Measurements from ENCODE around the gene ZNF138. TPM values are rescaled to one million over a fixed set of nuclear protein-coding genes. Genes with fewer than 3 reads are reported as not detected.

ZNF138 gene
- total RNA-seq, 1 donor from 2014 or later, result 6.6 TPM

GRCh38 chr7:64871761-64872160, 77.5 kb downstream of the ZNF138 start:
- H3K4me3 ChIP-seq (ENCODE audit: low read depth, low read length), result no peak overlapping the region
- TF ChIP-seq CTCF (conservative IDR thresholded peaks at IDR 0.05; ENCODE audit: low read depth, low read length), result no peak
- DNase-seq (ENCODE audit: low read depth), result no peak

- DNase-seq (ENCODE audit: low read depth), result no peak
- TF ChIP-seq CTCF (conservative IDR thresholded peaks at IDR 0.05; ENCODE audit: low read depth, low read length), result no peak
- no peak overlapping the region for H3K4me3 ChIP-seq (ENCODE audit: low read depth, low read length)
These were observed 78.3 kb downstream of the ZNF138 start for GRCh38 chr7:64872351-64873154.

GRCh38 chr7:64873155-64873500, 78.9 kb downstream of the ZNF138 start:
- H3K4me3 ChIP-seq (ENCODE audit: low read depth, low read length), result no peak overlapping the region
- no peak for TF ChIP-seq CTCF (conservative IDR thresholded peaks at IDR 0.05; ENCODE audit: low read depth, low read length)
- DNase-seq (ENCODE audit: low read depth), result no peak

- no peak for TF ChIP-seq CTCF (conservative IDR thresholded peaks at IDR 0.05; ENCODE audit: low read depth, low read length)
- no peak overlapping the region for H3K4me3 ChIP-seq (ENCODE audit: low read depth, low read length)
- no peak for DNase-seq (ENCODE audit: low read depth)
These were observed 79.3 kb downstream of the ZNF138 start for GRCh38 chr7:64873517-64873916.

GRCh38 chr7:64874114-64874513, 79.9 kb downstream of the ZNF138 start:
- TF ChIP-seq CTCF (conservative IDR thresholded peaks at IDR 0.05; ENCODE audit: low read depth, low read length), result no peak
- no peak for DNase-seq (ENCODE audit: low read depth)

GRCh38 chr7:64874562-64875250, 80.5 kb downstream of the ZNF138 start:
- no peak for TF ChIP-seq CTCF (conservative IDR thresholded peaks at IDR 0.05; ENCODE audit: low read depth, low read length)
- no peak for DNase-seq (ENCODE audit: low read depth)
- no peak overlapping the region for H3K4me3 ChIP-seq (ENCODE audit: low read depth, low read length)

More at GRCh38 chr7:64874114-64874513, 79.9 kb downstream of the ZNF138 start:
- H3K4me3 ChIP-seq (ENCODE audit: low read depth, low read length), result no peak overlapping the region

All from epithelial cell of proximal tubule (primary cell).